Hematopoietic multipotent progenitor cell treated with erythropoietin and hydrocortisone succinate and interleukin-3 and kit ligand, for 8 days (in vitro differentiated cells): ENCODE measurements around the gene RAD17.
"Not testable (repeated sequence)": the region's sequence is repeated elsewhere in the genome, so short reads cannot be mapped to it uniquely, and the experiment has no call there.

Experiments used
- DNase-seq: peaks from one replicate; pipeline ENCODE4 v3.0.0-alpha.2; 2015

Gene RAD17, protein sequence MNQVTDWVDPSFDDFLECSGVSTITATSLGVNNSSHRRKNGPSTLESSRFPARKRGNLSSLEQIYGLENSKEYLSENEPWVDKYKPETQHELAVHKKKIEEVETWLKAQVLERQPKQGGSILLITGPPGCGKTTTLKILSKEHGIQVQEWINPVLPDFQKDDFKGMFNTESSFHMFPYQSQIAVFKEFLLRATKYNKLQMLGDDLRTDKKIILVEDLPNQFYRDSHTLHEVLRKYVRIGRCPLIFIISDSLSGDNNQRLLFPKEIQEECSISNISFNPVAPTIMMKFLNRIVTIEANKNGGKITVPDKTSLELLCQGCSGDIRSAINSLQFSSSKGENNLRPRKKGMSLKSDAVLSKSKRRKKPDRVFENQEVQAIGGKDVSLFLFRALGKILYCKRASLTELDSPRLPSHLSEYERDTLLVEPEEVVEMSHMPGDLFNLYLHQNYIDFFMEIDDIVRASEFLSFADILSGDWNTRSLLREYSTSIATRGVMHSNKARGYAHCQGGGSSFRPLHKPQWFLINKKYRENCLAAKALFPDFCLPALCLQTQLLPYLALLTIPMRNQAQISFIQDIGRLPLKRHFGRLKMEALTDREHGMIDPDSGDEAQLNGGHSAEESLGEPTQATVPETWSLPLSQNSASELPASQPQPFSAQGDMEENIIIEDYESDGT

DNA sequence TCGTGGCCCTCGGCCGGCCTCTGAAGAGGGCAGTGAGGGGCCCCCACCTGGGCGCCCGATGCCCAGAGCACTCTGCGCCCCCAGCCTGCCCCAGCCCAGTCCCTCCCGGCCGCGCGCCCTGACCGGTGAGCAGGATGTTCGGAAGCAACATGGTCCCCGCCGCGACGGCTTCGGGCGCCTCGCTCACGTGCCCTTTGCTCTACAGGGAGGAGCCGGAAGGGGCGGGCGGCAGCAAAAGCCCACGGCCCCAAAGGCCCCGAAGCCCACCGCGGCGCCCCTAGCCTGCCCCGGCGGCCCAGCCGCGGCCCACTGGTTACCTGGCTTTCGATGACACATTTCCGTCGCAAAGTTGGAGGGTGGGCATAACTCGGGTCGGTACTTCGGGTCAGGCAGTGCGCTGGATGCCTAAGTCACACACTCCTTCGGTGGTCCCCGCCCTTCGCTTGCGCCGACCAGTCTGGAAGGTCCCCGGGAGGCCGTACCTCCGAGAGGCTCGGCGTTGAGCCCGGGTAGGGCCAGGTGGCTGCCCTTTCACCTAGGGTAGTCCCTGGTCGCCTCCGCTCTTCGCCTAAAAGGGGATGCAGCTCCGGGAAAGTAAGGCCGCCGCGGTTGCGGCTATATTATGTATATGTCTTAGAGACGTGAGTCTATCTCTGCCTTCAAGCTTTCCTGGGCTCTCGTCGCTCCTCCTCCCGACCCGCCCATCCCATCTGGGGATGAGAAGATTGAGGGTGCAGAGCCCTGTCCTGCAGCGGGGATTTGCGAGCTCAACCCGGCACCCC is at the start of gene RAD17, which contains the start of the genes AK6 and TAF9:
TSS of gene RAD17 (plus strand) at position 479 of the 782 bp plus-strand sequence. CDS start 2,391 bp downstream, outside the sequence.
TSS of gene AK6 (minus strand) at position 181 of the 782 bp plus-strand sequence. CDS start at position 151, 30 bp downstream.
TSS of gene TAF9 (minus strand) at position 181 of the 782 bp plus-strand sequence. CDS start 3,783 bp downstream, outside the sequence.
- DNase-seq: peak; percentile 92

DNA sequence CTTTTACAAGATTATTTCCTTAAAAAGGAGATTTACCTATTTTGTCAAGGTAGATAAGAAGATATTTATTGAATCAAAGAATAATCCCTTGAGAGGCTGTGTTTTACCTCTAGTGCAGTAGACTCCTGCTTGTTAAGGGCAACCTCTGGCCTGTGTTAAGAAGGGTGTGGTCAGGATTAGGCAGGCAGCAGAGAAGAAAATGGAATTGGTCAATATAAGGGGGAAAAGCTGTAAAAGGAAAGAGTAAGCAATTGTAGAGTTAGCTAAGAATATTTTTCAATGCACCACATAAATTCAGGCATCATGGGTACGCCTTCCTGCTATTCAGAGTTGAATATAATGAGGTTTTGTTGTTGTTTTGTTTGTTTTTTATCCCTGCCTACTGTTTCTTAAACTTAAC is 43.3 kb upstream of the RAD17 start:
- DNase-seq: no peak

DNA sequence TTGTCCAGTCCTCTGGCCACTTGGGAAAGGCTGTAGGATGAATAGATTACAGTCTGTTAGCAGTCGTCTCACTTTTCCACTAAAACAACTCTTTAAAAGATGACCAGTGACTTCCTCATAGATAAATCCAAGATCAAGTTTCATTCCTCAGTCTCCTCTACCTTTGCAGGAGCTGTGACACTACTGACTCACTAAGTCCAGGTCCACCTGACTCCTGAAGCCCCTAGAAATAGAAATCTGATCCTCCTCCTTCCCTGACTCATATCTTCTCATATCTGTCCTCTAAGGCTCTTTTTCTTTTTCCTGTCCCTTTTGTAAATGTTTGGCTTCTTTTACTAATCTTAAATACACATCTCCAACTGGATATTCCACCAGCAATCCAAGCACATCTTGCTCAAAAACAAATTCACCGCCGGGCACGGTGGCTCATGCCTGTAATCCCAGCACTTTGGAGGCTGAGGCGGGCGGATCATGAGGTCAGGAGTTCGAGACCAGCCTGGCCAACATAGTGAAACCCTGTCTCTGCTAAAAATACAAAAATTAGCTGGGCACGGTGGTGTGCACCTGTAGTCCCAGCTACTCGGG is 39.6 kb upstream of the RAD17 start:
- no peak for DNase-seq

DNA sequence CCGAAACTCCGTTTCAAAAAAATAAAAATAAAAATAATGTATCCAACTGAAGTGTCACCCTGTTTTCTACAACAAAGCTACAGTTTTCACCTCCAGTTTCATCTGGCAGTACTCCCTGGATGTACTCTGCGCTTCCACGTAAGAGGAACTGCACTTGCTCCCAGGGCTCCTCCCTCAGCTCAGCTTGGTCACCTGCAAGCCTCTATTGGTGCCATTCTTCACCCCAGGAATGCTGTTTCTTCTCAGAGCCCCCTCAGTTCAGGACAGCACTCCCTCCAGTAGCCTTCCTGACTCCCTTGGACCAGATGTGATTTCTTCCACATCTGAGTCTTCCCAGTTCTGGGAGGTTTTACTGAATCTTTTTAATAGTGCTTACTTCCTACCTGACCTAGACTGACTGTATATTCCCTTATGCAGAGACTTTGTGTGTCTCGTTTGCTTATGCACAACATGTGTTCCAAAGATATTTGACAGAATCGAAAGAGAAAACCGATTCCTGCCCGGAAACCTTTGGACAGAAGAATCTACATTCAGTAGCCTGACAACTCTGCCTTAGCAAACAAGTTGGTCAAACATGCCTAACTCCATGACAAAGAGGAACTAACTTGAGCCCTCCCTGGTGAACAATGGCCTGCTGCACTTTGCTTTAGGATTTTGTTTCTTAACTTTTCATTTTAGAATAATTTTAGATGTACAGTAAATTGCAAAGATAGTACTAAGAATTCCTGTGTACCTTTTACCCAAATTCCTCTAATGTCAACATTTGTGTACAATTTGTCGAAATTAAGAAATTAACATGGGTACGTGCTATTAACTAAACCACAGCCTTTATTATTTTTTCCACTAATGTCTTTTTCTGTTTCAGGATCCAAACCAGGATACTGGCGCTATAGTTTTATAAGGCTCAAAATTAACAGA is 37.8 kb upstream of the RAD17 start:
- peak; percentile 32 for DNase-seq

DNA sequence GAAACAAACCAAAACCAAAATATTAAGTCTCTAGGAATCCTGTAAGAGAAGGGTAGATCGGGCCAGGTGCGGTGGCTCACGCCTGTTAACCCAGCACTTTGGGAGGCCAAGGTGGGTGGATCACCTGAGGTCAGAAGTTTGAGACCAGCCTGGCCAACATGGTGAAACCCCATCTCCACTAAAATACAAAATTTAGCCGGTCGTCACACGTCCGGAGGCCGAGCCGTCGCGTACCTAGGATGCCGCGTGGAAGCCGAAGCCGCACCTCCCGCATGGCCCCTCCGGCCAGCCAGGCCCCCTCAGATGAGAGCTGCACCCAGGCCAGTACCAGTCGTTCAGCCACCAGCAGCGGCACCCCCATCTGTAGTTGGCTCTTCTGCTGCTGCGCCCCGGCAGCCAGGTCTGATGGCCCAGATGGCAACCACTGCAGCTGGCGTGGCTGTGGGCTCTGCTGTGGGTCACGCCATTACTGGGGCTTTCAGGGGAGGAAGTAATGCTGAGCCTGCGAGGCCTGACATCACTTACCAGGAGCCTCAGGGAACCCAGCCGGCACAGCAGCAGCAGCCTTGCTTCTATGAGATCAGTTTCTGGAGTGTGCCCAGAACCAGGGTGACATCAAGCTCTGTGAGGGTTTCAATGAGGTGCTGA is 35.8 kb upstream of the RAD17 start:
- not testable (repeated sequence) for DNase-seq

DNA sequence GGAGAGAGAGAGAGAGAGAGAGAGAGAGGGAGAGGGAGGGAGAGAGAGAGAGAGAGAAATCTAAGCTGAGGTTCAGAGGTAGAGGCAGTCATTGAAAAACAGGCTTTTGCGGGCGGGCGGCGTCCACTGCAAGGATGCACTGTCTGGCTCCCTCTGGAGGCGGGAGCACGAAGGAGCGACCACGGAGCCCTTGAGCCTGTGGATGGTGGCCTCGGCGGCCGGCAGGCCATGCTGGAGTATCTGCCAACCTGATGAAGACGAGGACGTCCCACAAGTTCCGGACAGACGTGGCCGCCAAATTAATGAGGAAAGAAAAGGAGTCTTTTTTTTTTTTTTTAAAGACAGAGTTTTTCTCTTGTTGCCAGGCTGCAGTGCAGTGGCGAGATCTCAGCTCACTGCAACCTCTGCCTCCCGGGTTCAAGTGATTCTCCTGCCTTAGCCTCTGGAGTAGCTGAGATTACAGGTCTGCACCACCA is 34.8 kb upstream of the RAD17 start:
- peak; percentile 82 for DNase-seq

DNA sequence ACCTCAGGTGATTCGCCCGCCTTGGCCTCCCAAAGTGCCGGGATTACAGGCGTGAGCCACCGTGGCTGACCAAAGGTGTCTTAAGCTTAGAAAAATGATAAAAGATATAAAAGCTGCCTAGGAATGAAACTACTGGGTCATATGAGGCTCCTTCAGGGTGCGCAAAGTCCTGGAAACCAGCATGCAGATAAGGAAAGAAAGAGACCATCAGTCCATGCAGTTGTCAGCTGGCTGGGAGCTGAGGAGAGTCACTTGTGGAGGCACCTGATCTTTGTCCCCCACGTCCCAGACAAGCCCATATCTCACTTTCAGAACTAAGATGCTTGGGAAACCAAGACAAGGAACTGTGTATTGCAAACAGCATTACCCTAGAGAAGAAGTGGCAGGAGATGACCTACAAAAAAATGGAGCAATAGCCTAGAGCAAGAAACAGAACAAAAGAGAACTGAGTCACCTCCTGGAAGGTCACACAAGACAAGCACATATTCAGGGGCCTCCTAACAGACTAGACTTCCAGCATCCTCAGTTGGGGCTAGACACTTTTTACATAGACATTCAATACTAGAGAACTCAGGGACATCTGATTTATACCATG is 34.2 kb upstream of the RAD17 start:
- no peak for DNase-seq

DNA sequence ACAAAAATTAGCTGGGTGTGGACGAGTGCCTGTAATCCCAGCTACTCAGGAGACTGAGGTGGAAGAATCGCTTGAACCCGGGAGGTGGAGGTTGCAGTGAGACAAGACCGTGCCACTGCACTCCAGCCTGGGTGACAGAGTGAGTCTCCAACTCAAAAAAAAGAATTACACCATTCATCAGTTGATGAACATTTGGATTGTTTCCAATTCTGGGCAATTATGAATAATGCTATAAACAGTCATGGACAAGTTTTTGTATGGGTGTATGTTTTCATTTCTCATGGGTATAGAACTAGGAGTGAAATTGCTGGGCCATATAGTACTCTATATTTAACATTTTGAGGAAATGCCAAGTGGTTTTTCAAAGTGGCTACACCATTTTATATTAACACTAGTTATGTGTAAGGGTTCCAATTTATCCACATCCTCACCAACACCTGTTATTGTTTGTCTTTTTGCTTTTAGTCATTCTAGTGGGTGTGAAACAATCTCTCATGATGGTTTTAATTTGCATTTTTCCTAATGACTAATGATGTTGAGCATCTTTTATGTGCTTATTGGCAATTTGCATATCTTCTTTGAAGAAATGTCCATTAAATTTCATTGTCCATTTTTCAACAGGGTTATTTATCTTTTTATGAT is 28.0 kb upstream of the RAD17 start:
- DNase-seq: no peak

DNA sequence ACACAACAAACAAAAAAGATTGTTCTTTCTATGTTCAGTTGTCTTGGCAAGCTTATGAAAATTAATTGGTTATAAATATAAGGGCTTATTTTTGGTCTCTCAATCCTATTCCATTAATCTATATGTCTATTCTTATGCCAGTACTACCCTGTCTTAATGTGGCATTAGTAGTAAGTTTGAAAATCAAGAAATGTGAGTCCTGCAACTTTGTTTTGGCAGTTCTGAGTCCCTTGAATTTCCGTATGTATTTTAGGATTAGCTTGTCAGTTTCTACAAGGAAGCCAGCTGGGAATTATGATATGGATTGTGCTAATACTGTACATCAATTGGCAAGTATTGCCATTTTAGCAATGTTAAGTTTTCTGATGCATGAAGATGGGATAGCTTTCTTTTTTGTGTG is 26.5 kb upstream of the RAD17 start:
- no peak for DNase-seq

DNA sequence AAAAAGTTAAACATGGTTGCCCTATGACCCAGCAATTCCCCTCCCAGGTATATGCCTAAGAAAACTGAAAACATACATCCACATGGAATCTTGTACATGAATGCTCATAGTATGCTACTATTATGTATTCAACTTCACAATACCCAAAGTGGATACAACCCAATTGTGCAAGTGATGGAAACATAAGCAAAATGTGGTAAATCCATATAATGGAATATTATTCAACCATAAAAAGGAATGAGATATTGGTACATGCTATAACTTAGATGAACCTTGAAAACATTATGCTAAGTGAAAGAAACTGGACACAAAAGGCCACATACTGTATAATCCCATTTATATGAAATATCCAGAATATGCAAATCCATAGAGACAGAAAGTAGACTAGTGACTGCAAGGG is 19.0 kb upstream of the RAD17 start:
- no peak for DNase-seq

DNA sequence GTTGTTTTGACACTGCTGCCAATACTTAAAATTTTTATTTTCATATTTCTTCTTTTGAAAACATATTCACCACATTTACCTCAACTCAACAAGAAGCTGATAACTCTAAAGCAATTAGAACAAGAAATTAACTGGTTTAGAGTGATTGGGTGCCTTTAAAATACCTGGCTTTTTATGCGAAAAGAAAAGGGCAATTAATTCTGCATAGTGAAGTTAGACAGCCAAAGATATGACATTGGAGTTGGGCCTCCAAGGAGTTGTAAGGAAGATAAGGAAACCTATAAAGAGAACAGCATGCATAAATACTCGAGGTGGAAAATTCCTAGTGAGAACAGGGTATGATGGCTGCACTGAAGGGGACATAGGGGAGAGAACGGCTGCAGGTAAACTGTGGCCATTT is 9.9 kb upstream of the RAD17 start:
- DNase-seq: no peak

DNA sequence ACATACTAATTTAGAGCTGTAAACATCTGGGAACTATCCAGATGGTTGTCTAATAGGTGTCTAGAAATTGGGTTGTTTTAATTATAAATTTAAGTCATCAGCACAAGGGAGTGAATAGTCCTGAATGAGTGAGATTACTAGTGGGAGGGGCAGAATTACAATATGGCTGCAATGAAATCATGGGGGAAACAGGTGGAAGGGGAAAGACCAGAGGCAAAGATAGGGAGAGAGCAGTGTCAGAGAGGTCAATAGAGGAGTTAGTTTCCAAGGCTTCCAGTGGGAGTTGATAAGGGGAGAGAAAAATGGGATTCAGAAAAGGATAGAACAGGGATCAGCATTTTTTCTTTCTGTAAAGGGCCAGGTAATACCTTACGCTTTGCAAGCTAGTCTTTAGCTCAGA is 9.2 kb upstream of the RAD17 start:
- no peak for DNase-seq

DNA sequence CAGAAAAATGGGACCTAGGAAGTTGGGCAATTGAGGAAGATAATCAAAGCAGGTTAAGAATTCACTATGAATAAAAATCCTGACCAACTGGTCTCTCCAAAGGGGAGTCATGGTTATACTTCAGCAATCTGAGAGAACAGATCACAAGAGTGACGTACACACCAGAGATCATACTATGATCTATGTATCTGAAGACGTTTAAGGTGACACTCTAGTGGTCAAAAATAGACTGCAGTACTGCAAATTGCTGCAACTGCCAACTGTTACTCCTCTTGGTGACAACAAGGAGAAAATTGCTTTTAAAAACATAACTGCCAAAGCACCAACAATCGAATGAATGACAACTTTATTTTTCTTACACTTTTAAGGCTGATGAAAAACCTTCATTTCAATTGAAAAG is 5.2 kb upstream of the RAD17 start:
- peak; percentile 72 for DNase-seq

DNA sequence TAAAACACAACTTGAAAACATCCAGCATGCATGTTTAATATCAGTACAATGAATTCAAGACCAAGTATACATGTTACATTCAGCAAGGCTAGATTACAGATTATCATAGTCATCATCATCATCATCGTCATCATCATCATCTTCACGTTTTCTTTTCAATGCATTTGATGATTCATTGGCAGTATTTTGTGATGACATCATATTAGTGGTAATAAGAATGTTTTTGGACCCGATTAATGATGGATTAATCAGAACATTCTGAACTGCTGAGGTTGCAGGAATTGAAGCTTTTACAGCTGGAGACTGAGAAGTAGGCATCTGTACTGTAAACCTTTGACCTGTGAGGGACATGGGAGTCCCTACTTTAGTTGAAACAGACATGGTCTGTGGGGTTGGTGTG is 4.8 kb upstream of the RAD17 start:
- DNase-seq: no peak

DNA sequence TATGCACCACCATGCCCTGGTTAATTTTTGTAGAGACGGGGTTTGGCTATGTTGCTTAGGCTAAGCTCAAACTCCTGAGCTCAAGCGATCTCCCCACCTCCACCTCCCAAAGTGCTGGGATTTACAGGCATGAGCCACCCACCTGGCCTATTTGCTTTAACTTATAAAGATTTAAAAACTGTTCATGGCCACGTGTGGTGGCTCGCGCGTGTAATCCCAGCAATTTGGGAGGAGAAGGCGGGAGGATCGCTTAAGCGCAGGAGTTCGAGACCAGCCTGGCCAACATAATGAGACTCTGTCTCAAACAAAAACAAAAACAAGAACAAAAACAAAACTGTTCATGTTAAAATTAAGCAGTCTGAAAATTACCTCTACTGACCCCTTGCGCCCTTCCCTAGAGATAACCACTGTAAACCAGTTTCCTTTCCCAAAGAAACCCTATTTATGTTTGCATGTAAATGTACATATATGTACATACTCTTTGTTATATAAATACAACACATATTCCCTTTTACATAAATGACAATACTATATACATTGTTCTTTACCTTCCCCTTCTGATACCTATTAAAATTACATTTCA is 1.8 kb upstream of the RAD17 start:
- peak; percentile 44 for DNase-seq

DNA sequence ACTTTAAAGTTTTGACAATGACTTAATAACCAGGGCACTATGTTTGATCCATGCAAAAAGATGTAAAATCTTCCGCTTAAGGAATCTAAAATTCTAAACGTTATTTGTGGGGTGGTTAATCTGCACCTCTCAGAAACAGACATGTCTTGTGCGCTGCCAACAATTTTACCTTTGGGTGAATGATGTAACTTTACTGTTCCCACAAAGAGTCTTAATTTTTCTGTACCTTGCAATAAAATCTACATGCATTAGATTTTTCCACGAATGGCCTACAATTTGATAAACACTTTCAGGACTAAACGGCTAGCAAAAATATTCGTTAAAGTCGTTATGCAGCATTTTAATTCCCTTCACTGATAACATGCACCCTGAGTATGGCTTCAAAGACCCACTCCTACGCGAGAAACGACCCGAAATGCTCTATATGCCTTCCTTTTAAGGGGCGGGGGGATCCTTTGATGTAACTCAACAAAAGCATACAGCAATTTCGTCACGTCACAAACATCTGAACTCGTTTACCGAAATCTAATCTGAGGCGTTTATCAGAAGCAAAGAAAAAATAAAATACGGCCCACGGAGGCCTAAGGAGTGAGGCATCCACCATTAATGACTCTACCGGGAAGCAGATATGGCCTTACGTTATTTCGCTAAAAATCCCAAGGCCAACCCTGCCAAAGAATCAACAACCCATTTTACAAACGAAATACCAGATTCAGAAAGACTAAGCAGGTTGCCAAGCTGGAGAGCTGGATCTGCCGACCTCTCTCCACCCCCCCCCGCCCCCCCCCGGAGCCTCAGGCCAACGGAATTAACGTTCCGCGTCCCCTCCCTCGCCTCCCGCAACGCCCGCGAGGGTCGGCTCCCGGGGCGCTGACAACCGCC is 919 bp upstream of the RAD17 start:
- DNase-seq: peak; percentile 64

DNA sequence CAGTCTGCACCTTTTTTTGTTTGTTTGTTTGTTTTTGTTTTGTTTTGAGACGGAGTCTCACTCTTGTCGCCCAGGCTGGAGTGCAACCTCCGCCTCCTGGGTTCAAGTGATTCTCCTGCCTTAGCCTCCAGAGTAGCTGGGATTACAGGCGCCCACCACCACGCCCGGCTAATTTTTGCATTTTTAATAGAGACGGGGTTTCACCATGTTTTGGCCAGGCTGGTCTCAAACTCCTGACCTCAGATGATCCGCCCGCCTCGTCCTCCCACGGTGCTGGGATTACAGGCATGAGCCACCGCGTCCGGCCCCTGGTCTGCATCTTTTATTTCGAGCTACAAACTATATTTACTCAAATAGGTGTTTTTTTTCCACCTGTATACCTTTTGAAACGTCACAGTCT is 717 bp downstream of the RAD17 start:
- DNase-seq: not testable (repeated sequence)

DNA sequence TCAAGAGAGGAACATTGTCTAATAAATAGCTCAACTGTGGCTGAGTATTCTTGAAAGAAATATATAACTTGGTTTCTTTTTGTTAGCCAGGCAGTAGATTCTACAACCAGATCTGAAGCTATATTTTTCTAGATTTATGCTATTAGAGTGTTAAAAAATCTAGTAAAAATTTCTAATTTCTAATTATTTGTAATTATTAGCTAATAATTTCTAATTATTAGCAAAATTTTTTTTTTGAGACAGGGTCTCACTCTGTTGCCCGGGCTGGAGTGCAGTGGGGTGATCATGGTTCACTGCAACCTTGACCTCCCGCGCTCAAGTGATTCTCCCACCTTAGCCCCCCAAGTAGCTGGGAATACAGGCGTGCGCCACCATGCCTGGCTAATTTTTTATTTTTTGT is 2.8 kb downstream of the RAD17 start:
- no peak for DNase-seq
